ENCODE results near the gene PKIB. TPM values are rescaled to one million over a fixed set of nuclear protein-coding genes. Genes with fewer than 3 reads are reported as not detected.
A peak's percentile ranks its signal among the peaks of the same experiment; 100 is the strongest.

The PKIB gene
- polyA plus RNA-seq, 1 donor (not counting 4 experiments of a cell fraction or from before 2014, with no cell fraction given), result 8.7 TPM

DNA sequence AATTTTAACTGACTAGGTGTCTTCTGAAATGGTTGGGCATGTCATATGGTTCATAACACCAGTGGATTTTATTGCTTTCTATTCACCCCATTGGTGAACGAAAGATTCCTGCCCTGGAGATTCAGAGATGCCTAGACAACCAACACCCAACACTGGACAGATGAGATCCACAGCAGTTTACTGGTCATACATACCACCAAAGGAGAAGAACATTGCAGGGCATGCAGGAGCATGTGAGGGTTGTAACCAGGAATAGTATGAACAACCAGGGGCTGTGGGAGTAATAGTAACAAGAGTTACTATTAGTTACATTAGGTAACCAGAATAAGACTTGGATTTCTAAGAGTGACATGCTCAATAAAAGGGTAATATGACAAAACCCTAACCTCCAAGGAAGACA is 91.5 kb downstream of the PKIB start:
- DNase-seq (ENCODE audit: low read depth, low spot score) (no peak), FAIRE-seq (peak; percentile 36)
- Histone ChIP-seq H3K36me3 (ENCODE audit: control insufficient read depth in 2 of 2, extremely low read depth in 1 of 2, insufficient read depth in 2 of 2, low read length in 2 of 2) (no peaks in the 10 kb centered on the region), H3K4me2 (ENCODE audit: control insufficient read depth, extremely low read depth, insufficient read depth, low read depth, low read length) (no peak overlapping the region), H3K9me1 (ENCODE audit: control insufficient read depth, extremely low read depth, insufficient read depth, low read length) (no peaks in the 10 kb centered on the region), H3K79me2 (ENCODE audit: control insufficient read depth, insufficient read depth, low read length) (no peaks in the 10 kb centered on the region), H3K4me3 (ENCODE audit: control insufficient read depth in 2 of 3, extremely low read depth in 1 of 3, insufficient read depth in 2 of 3, low read depth in 1 of 3, low read length in 3 of 3) (no peak overlapping the region), H3K9me3 (ENCODE audit: control insufficient read depth, low read depth, low read length) (no peaks in the 10 kb centered on the region), H3K27ac (ENCODE audit: control insufficient read depth, insufficient read depth, low read length) (no peak overlapping the region), H3K9ac (ENCODE audit: control insufficient read depth, extremely low read depth, insufficient read depth, low read length) (no peak overlapping the region), H3K27me3 (ENCODE audit: control insufficient read depth, extremely low read depth, insufficient read depth, low read length) (no peaks in the 10 kb centered on the region), H4K20me1 (ENCODE audit: control insufficient read depth, extremely low read depth, insufficient read depth, low read length) (no peaks in the 10 kb centered on the region), H2AFZ (ENCODE audit: control insufficient read depth, low read length) (no peak overlapping the region), H3K4me1 (ENCODE audit: control insufficient read depth, extremely low read depth, insufficient read depth, low read length) (peaks cover 9% of the 10 kb centered on the region)
- dilution Hi-C loops (cut with MboI; ENCODE audit: extremely low pct_ligation_motif_present, low sequenced_read_pairs), result no loop called here
- TF ChIP-seq, protein P1, sequence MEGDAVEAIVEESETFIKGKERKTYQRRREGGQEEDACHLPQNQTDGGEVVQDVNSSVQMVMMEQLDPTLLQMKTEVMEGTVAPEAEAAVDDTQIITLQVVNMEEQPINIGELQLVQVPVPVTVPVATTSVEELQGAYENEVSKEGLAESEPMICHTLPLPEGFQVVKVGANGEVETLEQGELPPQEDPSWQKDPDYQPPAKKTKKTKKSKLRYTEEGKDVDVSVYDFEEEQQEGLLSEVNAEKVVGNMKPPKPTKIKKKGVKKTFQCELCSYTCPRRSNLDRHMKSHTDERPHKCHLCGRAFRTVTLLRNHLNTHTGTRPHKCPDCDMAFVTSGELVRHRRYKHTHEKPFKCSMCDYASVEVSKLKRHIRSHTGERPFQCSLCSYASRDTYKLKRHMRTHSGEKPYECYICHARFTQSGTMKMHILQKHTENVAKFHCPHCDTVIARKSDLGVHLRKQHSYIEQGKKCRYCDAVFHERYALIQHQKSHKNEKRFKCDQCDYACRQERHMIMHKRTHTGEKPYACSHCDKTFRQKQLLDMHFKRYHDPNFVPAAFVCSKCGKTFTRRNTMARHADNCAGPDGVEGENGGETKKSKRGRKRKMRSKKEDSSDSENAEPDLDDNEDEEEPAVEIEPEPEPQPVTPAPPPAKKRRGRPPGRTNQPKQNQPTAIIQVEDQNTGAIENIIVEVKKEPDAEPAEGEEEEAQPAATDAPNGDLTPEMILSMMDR (optimal IDR thresholded peaks at IDR 0.05 in 1 of 3, IDR thresholded peaks at IDR 0.05 in 1 of 3, conservative IDR thresholded peaks at IDR 0.05 in 1 of 3; ENCODE audit: extremely low read depth in 1 of 3, insufficient read depth in 2 of 3, low read length in 3 of 3), result no peak
- no peak for TF ChIP-seq EZH2 (IDR thresholded peaks at IDR 0.05; ENCODE audit: low read length)

GRCh38 chr6:122702841-122703240 is 92.6 kb downstream of the PKIB start:
- DNase-seq (ENCODE audit: low read depth, low spot score) (no peak), FAIRE-seq (no peak)
- no peaks in the 10 kb centered on the region for H3K4me1 ChIP-seq (ENCODE audit: control insufficient read depth, extremely low read depth, insufficient read depth, low read length)
- dilution Hi-C loops (cut with MboI; ENCODE audit: extremely low pct_ligation_motif_present, low sequenced_read_pairs), result no loop called here
- H3K27me3 ChIP-seq (ENCODE audit: control insufficient read depth, extremely low read depth, insufficient read depth, low read length), result no peaks in the 10 kb centered on the region
- H3K27ac ChIP-seq (ENCODE audit: control insufficient read depth, insufficient read depth, low read length), result no peak overlapping the region
- H4K20me1 ChIP-seq (ENCODE audit: control insufficient read depth, extremely low read depth, insufficient read depth, low read length), result no peaks in the 10 kb centered on the region
- H2AFZ ChIP-seq (ENCODE audit: control insufficient read depth, low read length), result no peak overlapping the region
- no peaks in the 10 kb centered on the region for H3K9me3 ChIP-seq (ENCODE audit: control insufficient read depth, low read depth, low read length)
- no peaks in the 10 kb centered on the region for H3K36me3 ChIP-seq (ENCODE audit: control insufficient read depth in 2 of 2, extremely low read depth in 1 of 2, insufficient read depth in 2 of 2, low read length in 2 of 2)
- no peak overlapping the region for H3K9ac ChIP-seq (ENCODE audit: control insufficient read depth, extremely low read depth, insufficient read depth, low read length)
- H3K4me3 ChIP-seq (ENCODE audit: control insufficient read depth in 2 of 3, extremely low read depth in 1 of 3, insufficient read depth in 2 of 3, low read depth in 1 of 3, low read length in 3 of 3), result no peak overlapping the region
- H3K9me1 ChIP-seq (ENCODE audit: control insufficient read depth, extremely low read depth, insufficient read depth, low read length), result no peaks in the 10 kb centered on the region
- H3K79me2 ChIP-seq (ENCODE audit: control insufficient read depth, insufficient read depth, low read length), result no peaks in the 10 kb centered on the region
- TF ChIP-seq, protein P1 (optimal IDR thresholded peaks at IDR 0.05 in 1 of 3, IDR thresholded peaks at IDR 0.05 in 1 of 3, conservative IDR thresholded peaks at IDR 0.05 in 1 of 3; ENCODE audit: extremely low read depth in 1 of 3, insufficient read depth in 2 of 3, low read length in 3 of 3), result no peak
- TF ChIP-seq EZH2 (IDR thresholded peaks at IDR 0.05; ENCODE audit: low read length), result no peak
- H3K4me2 ChIP-seq (ENCODE audit: control insufficient read depth, extremely low read depth, insufficient read depth, low read depth, low read length), result no peak overlapping the region
